Limb (tissue), 2 donors: ENCODE results near the gene SPON1.
"Not testable (repeated sequence)": the region's sequence is repeated elsewhere in the genome, so short reads cannot be mapped to it uniquely, and the experiment has no call there.

Experiments
- DNase-seq, 2 donors: peaks; one replicate each; pipeline ENCODE4 v3.0.0-alpha.2; 2016; ENCODE audit errors: extremely low spot score in 2 of 2

The SPON1 gene

DNA sequence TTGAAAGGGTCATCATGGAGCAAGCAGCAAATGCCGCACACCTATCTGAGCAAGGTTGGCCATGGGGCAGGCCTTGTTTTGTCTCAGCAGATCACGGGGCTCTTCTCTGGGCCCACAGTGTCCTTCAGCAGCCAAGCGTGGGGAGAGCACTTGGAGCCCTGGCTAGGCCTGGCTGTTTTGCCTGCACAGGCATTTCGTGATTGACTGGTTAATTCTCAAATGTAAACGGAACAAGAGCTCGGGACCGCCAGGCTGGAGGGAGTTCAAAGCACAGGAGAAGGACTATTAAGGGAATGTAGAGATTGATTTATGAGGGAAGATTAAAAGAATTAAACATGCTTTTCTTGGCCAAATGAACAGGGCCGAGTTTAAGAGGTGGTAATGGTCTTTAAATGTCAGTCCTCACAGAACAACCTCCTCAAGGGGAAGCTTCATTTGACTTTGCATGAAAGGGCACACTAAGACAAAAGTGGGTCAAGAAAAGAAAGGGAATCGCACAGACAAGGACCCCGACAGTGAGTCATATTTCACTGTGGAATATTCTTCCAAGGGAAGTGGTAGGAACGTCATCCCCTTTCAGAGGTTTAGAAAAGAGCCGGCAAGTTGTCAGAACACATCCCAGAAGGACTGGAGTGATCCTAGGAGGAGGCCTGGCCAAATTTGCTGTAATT is 20.7 kb downstream of the SPON1 start:
- DNase-seq = peak in 1 of 2 donors; percentile 40

DNA sequence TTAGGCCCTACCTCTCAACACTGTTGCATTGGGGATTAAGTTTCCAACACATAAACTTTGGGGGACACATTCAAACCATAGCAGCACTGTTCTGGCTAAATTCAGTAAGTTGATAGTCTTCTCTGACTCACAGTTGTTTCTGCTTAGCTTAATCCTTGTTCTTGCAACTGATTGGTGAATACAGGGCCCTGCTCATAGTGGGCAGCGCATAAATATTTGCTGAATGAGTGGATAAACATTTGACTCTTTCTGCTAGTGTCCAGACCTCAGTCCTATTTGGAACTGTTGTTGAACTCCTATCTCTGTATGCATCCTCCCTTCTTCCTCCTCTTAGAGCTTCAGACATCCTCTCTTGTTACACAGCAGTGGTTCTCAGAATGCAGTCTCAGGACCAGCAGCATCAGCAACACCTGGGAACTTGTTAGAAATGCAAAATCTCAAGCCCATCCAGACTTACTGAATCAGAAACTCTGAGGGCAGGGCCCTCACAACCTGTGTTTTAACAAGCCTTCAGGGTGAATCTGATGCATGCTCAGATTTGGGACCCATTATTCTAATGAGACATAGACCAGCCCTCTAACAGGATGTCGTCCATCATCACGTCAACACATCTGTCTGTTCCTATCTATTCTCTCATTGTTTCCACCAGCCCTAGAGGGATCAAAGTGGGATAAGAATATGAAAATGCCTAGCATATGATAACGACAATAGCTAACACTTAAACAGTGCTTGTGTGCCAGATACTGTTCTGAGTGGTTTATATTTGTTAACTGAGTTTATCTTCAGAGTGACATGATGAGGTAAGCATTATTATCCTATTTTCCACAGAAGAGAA is 22.3 kb downstream of the SPON1 start:
- DNase-seq = no peak

DNA sequence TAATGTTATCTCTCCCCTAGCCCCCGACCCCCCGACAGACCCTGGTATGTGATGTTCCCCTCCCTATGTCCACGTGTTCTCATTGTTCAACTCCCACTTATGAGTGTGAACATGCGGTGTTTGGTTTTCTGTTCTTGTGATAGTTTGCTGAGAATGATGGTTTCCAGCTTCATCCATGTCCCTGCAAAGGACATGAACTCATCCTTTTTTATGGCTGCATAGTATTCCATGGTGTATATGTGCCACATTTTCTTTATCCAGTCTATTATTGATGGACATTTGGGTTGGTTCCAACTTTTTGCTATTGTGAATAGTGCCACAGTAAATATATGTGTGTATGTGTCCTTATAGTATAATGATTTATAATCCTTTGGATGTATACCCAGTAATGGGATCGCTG is 24.2 kb downstream of the SPON1 start:
- not testable (repeated sequence) for DNase-seq

DNA sequence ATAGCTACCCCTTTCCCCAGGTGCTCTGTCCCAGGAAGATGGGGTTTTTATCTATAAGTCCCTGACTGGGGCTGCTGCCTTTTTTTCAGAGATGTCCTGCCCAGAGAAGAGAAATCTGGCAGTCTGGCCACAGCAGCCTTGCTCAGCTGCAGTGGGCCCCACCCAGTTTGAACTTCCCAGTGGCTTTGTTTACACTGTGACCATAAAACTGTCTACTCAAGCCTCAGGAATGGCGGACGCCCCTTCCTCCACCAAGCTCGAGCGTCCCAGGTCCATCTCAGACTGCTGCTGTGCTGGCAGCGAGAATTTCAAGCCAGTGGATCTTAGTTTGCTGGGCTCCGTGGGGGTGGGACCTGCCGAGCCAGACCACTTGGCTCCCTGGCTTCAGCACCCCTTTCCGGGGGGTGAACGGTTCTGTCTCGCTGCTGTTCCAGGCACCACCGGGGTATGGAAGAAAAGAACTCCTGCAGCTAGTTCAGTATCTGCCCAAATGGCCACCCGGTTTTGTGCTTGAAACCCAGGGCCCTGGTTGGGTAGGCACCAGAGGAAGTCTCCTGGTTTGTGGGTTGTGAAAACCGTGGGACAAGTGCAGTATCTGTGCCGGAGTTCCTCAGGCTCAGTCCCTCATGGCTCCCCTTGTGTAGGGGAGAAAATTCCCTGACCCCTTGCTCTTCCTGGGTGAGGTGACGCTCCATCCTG is 29.8 kb downstream of the SPON1 start:
- DNase-seq = not testable (repeated sequence)

DNA sequence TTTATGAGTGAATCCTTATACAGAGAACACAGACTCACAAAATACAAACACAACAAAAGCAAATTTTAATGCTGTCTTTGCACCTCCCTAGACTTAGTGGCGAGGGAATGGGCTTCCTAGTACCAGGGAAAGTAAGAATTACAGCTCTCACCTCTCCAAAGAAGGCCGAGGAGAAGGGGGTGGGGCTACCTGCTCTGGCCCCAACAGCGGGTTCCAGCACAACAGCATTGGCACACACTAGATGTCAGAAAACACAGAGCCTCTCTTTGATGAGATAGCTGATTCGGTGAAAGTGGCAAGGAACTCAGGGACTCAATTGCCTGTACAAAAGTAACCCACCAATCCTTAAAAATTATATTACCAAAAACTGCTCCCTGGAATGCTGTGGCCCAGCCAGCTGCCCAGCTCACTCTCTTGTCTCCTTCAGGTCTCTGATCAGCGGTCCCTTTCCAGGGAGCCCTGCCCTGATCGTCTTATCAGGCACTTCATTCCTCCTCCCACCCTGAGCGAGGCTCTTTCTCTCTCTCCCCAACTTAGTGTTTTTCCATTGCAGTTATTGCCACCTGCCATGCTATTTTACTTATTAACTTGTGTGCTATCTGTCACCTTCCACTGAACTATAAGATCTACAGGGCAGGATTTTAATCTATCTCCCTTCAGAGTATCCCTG is 30.7 kb downstream of the SPON1 start:
- no peak for DNase-seq

DNA sequence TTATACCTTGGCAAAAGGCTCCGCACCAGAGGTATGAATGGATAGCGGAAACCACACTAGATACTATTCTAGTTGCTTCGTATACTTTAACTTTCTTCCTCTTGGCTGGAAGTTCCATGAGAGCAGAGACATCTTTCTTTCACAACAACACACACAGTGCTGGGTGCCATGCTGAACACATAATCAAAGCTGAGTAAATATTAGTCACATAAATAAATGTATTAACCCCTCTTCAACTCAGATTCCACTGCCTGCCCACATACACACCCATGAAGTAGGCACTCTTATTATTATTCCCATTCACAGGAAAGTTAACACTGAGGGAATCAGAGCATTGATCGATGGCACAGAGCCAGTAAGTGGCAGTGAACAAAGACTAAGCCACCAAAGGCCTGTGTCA is 35.4 kb downstream of the SPON1 start:
- no peak for DNase-seq

DNA sequence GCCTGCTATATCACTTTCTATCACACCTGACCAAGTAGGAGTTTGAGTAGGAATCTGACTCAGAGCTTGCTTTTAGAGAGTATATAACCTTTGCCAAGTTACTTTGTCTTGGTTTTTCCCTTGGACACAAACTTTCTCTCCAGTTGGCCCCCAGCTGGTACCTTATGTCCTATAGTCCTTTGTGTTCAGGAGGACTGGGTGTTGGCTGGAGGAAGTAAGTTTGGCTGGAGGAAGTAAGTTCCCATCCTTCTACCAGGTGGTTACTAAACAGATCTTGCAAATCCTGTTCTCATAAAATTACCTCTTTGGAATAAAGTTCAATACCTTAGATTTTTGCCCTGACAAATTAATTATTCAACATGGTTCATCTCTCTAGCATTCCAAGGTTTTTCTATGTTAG is 37.2 kb downstream of the SPON1 start:
- no peak for DNase-seq

DNA sequence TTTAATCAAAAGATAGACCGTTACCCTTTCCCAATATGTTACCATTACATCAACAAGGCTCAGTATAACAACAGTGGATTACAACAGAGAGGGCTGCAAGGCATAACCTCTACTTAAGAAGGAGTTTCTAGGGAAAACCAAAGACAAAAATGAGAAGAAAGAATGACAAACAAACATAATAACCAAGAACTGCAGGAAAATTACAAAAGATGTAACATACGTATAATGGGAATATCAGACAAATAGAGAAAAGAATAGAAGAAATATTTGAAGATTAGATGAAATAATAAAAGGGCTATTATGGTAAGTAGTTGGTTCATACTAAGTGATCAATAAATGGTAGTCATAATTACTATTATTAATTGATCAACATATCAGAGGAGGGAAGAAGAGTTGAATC is 39.1 kb downstream of the SPON1 start:
- DNase-seq = no peak

DNA sequence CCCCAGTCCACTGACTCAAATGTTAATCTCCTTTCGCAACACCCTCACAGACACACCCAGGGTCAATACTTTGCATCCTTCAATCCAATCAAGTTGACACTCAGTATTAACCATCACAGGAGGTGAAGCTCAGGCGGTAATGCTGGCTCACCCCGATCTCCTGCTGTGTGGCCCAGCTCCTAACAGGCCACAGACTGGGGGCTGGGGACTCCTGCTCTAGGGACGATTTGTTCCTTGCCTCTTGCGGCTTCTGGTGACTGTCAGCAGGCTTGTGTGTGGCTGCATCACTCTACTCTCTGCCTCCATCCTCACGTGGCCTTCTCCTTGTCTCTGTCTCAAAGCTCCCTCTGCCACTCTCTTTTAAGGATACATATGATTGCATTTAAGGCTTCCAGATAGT is 45.0 kb downstream of the SPON1 start:
- DNase-seq = no peak

DNA sequence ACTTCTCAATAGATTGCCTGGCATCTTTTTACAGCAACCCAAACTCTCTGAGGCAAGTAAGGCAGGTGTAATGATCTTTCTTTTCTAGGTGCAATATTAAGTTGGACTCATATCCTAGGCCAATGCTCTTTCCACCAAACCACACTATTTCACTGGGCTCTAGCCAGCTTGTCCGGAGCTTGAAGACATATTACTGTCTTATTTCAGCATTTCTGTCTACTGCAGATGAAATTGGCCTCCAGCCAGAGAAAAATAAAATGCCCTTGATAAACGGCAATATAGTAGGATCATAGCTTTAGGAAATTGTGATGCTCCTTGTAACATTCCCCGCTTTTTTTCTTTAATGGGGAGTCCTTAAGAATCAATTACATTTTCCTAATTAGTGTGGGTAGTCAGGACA is 48.1 kb downstream of the SPON1 start:
- no peak for DNase-seq

DNA sequence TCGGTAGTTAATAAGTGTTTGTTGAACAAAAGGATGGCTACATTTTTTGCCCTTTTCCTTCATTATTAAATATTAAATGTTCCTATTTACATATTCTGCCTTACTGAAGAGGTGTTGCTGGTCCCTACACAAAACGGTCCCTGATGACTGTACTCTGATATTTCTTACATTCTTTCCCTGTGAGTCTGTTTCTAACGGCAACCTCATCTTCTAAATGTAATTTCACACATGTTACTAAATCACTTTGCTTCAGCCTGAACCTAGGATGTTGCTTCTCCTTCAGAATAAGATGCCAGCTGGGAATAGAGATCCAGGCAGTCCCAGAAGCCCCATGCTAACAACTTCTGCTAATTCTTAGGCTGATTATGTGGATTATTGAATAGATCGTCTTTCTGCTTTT is 50.3 kb downstream of the SPON1 start:
- no peak for DNase-seq

DNA sequence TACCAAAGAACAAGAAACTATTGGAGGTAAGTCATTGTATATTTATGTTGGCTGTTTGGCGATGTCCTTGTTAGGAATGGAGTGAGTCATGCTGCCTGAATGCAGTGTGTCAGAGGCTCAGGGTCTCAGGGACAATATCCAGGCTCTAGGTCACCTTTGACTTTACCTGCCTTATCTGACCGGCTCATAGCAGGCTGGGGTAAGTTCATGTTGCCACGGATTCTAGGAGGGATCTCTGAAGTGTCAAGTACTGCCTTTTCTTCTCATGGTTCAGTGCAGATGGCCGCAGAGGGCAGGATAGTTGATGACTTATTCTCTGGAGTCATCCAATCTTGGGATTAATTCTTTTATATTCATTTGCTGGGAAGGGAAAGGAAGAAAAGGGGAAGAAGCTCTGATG is 53.2 kb downstream of the SPON1 start:
- no peak for DNase-seq

DNA sequence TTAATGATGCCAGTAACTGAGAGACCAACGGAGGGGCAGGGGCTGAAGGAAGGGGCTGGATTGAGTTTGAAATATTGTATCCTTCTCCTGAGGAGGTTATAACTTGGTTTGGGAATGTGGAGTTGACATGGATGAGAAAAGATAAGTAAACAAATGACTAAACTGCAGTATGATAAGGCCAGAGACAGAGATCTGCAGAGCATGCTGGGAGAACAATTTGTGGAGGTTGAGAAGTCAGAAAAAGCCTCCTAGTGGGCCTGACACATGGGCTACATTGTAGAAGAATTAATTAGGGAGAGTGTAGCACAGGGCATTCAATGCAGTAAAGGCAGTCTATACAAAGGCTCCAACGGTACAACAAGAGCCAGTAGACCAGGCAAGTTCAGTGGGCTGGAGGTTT is 55.9 kb downstream of the SPON1 start:
- no peak for DNase-seq

DNA sequence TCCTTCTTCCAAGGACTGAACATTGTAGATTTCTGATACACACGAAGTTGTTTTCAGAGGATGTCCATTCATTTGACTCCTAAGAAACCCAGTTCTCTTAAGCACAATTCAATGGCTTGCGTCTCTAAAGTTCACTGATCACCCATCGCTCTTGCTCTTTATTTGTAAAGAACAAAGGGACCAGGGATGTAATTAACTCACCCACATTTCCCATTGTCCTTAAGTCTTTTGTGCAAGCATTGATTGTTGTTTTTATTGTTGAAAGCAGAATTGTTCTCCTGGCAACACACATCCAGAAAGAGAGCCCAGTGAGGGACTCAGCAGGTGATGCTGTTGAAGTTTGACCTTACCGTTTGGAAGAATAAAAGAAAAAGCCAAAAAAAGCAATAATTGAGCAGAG is 59.2 kb downstream of the SPON1 start:
- no peak for DNase-seq

DNA sequence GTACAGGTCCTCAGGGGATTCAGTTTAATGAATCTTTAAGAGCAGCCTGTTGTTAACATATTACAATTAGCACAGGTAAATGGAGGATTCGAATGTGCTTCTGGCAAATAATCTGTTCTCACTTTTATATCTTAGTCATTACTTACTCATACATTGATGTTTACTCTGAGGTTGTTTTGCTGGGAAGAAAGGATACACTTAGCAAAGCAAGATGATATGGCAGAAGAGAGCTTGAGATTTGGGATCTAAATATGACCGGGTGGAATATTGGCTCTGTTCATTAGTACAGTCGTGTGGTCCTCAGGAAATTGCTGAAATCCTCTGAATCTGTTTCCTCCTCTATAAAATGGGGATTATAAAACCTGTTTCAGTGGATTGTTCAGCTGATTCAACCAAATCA is 59.7 kb downstream of the SPON1 start:
- DNase-seq = no peak

DNA sequence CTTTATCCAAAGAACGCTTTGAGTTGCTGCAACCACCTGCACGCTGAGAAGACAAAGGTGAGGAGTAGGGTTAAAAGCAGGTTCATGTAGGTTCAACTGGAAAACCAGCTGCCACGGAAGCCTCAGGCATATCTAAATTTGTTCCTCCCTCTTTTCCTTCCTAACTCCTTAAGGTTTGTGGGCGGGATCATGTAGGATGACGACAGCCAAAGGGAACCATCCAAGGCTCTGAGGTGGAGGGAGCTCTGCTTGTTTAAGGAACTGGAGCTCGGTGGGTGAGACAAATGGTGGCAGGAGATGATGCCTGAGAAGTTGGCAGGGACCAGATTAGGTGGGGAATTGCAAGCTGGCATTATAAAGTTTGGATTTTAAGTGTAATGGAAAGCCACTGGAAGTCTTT is 60.3 kb downstream of the SPON1 start:
- no peak for DNase-seq

DNA sequence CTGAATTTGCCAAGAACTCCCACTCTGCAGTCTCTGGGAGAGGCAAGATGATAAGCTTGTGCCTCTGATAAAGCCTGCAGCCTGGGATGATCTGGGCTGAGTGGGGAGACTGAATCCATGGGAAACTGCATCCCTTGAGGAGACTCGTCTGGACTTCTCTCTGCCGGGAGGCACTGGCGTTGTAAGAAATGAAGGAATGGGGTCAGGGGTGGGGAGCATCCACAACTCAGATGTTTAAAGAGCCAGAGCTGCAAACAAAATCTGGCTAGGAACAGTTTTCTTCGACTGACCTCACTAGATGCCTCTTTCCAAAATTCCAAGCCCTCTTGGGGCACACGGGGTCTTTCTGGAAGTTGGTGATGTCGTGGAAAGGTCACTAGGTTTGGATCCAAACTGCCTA is 64.4 kb downstream of the SPON1 start:
- no peak for DNase-seq

DNA sequence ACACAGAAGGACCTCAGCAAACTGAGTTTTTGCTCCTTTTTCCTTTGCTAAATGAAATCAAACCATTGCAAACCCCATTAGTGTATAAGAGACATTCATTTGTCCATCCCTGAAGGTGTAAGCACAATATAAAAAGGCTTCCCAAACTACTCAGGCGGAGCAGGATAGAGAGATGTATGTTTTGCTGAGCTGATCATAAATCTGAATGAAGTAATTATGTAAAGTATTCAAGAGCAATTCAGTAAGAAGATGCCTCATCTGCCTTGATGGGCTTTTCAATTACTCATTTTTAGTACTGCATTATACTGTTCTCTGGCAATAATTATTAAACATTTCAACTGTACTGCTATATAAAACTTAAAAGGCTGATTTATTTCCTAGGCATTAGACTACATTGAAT is 65.0 kb downstream of the SPON1 start:
- DNase-seq = no peak

DNA sequence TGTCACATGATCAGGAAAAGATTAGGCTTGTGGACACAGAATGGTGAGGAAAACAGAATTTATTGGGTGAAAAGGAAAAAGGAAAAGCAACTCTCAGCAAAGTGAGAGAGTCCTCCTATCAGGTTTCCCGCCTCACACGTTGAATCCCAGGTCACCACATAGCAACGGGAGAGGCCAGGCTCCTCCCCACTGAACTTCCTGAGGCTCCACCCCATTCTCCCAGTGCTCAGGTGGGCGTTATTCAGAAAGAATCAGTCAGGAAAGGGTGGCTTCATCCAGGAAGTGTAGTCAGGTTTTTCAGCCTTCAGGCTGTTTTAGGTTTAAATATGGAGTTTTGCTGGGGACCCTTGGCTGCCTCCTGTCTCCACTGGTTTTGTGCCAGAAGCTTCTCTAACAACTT is 66.9 kb downstream of the SPON1 start:
- DNase-seq = no peak

DNA sequence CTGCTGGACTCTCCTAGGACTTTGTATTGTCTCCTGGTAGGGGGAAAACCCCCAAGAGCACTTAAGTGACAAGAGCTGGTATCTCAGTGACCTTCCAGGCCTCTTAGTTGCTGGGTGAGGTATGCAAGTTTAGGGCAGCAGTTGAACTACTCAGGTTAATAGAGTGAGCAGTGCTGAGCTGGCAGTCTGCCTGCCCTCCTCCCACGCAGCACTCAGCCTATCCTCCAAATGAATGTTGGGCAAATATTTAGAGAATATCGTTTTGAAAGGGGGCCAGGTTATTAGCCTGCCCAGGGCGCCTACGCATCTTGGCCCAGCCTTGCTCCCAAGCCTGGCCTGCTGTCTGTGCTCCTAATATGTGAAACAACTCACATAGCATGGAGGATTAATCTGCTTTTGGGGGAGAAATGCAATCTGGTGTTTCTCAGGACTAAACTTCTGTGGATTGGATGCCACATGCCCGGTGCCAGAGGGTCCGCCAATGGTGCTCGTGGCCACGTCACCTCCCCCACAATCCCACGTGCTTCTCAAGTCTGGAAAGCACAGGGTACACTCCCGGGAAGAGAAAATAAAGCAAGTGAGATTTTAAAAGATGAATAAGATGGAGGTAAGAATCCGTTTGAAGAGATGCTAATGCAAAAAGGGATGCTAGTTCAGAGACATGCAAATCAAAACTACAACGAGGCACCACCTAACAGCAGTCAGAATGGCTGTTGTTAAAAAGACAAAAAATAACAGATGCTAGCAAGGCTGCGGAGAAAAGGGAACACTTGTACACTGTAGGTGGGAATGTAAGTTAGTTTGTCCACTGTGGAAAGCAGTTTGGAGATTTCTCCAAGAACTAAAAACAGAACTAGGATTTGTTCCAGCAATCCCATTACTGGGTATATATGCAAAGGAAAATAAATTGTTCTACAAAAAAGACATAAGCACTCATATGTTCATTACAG is 67.7 kb downstream of the SPON1 start:
- DNase-seq = peak in 1 of 2 donors; percentile 40

DNA sequence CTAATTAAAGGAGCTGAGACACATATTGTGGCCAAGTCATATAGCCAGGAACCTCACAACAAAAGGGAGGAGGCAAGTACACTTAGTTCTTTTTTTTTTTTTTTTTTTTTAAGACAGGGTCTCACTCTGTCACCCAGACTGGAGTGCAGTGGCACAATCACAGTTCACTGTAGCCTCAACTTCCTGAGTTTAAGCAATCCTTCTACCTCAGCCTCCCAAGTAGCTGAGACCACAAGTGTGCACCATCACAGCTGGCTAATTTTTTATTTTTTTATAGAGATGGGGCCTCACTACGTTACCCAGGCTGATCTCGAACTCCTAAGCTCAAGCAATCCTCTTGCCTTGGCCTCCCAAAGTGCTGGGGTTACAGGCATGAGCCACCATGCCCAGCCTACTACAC is 73.0 kb downstream of the SPON1 start:
- not testable (repeated sequence) for DNase-seq
